Pancreas (tissue), 10 donors: ENCODE measurements around the gene FARS2. TPM values are rescaled to one million over a fixed set of nuclear protein-coding genes. Genes with fewer than 3 reads are reported as not detected.

Experiments used
- ATAC-seq, 4 donors: fragments of 200-7000 bp; cut with Tn5 transposase; one replicate each; pipeline versions ENCODE4 v1.8.0 to v1.9.1; 2020; ENCODE audit warnings: mild to moderate bottlenecking in 4 of 4, moderate library complexity in 4 of 4
- DNase-seq, 6 donors: peaks; one replicate each; pipeline ENCODE4 v3.0.0-alpha.2; 2020
- FAIRE-seq: peaks from 2 replicates; lab custom pipeline; 2012; peaks lifted over from hg19 to GRCh38; lab: Jason Lieb, UNC
- H3K27ac ChIP-seq, 4 donors: fragments of 200-600 bp; sonication (generic); 1 replicate in 3 of 4; 2 replicates in 1 of 4; pipeline versions ENCODE4 v1.5.0 to v1.8.0; 2020
- H3K27me3 ChIP-seq, 4 donors: fragments of 200-600 bp; one replicate each; pipeline ENCODE4 v1.8.0; 2021
- H3K36me3 ChIP-seq, 3 donors: fragments of 200-600 bp; sonication (generic) in 1 of 3; one replicate each; pipeline versions ENCODE4 v1.5.0 to v1.8.0; 2020 to 2021
- H3K4me1 ChIP-seq, 3 donors: fragments of 200-600 bp; one replicate each; pipeline ENCODE4 v1.8.0; 2021
- H3K4me3 ChIP-seq, 4 donors: fragments of 200-600 bp; sonication (generic) in 2 of 4; one replicate each; pipeline versions ENCODE4 v1.5.0 to v1.8.0; 2020 to 2021
- H3K9me3 ChIP-seq, 4 donors: fragments of 200-600 bp; one replicate each; pipeline ENCODE4 v1.8.0; 2021
- CTCF ChIP-seq, 4 donors: fragments of 200-600 bp; sonication (generic) in 3 of 4; IDR thresholded peaks; one replicate each; pipeline versions ENCODE4 v1.5.0 to v1.8.0; 2021; ENCODE audit warnings: antibody characterized with exemption in 4 of 4
- WGBS, 2 donors: extraction: QIAGEN DNeasy Blood & Tissue Kit; methylation state at CpG; one replicate each; pipeline ENCODE4 v1.1.7; 2013; 5-methylcytosine and 5-hydroxymethylcytosine counted together
- intact Hi-C, 3 donors: fragments of 100-400 bp; cut with DNase I; formaldehyde crosslinking; loops; one replicate each; pipeline versions ENCODE4 v1.11.1 to v1.14.2; 2022
- polyA plus RNA-seq, 2 donors: library from polyadenylated mRNA; stranded (reverse); fragments of 200-250 nt; gene quantifications; one replicate each; pipeline ENCODE4 v1.2.3, GENCODE V29; 2013
- total RNA-seq, 6 donors: library from RNA; stranded (reverse); fragmentation: NEBNext Ultra II Directional in 4 of 6; extraction: Animal tissue kit (Norgen Biotek cat#: 25700) in 4 of 6; gene quantifications; one replicate each; pipeline versions ENCODE4 v1.2.1 to v1.2.4, GENCODE V29; 2021 to 2023
- donor health status: healthy with polysubstance abuse.
- donor health status: DM: no; HTN: no; CAD: no; lungs with moderate emphysema.
- donor health status: DM: no; HTN: no; CAD: no.
- donor health status: control.
- donor health status: control.
- donor health status: Bipolar disorder and iron deficiency.
- donor health status: DM: yes; HTN: yes; CAD: no.
- donor health status: DM: no; HTN: no; CAD: no.
- donor health status: DM: no; HTN: no; CAD: no.
- donor health status: DM: yes; HTN: yes; CAD: no.

Gene FARS2
- total and polyA plus RNA-seq, 8 donors = 4.1 to 10.3 (median 7.5) TPM

GRCh38 chr6:5524110-5524509 is 262.8 kb downstream of the FARS2 start:
- ATAC-seq (no peak), DNase-seq (no peak), FAIRE-seq (no peak)
- no peaks in the 10 kb centered on the region for H3K27me3 ChIP-seq
- H3K27ac ChIP-seq = no peak overlapping the region
- H3K4me1 ChIP-seq = no peaks in the 10 kb centered on the region
- no peaks in the 10 kb centered on the region for H3K36me3 ChIP-seq
- TF ChIP-seq CTCF (IDR thresholded peaks at IDR 0.05) = no peak
- no peaks in the 10 kb centered on the region for H3K9me3 ChIP-seq
- intact Hi-C loops = no loop called here
- H3K4me3 ChIP-seq = no peak overlapping the region
- 93 to 97% methylated on average over 2 of the region's 2 CpGs for WGBS, 2 donors

- no peak overlapping the region for H3K27ac ChIP-seq
- DNase-seq (no peak), FAIRE-seq (no peak), ATAC-seq (peak in 1 of 4 donors; percentile 45)
- H3K4me1 ChIP-seq = no peaks in the 10 kb centered on the region
- intact Hi-C loops = no loop called here
- H3K36me3 ChIP-seq = no peaks in the 10 kb centered on the region
- 84 to 94% methylated on average over 4 of the region's 4 CpGs for WGBS, 2 donors
- no peaks in the 10 kb centered on the region for H3K27me3 ChIP-seq
- H3K4me3 ChIP-seq = no peak overlapping the region
- TF ChIP-seq CTCF (IDR thresholded peaks at IDR 0.05) = no peak
- no peaks in the 10 kb centered on the region for H3K9me3 ChIP-seq
Measured at GRCh38 chr6:5525209-5525608, 263.9 kb downstream of the FARS2 start.

GRCh38 chr6:5529015-5529414 is 267.7 kb downstream of the FARS2 start:
- FAIRE-seq (no peak), DNase-seq (no peak), ATAC-seq (no peak)
- Histone ChIP-seq H3K4me3 (no peak overlapping the region), H3K27me3 (no peaks in the 10 kb centered on the region), H3K4me1 (no peaks in the 10 kb centered on the region), H3K27ac (no peak overlapping the region), H3K36me3 (no peaks in the 10 kb centered on the region), H3K9me3 (no peaks in the 10 kb centered on the region)
- intact Hi-C loops = no loop called here
- no peak for TF ChIP-seq CTCF (IDR thresholded peaks at IDR 0.05)
- WGBS, 2 donors = 96 to 97% methylated on average over 6 of the region's 6 CpGs

GRCh38 chr6:5529733-5530132 is 268.4 kb downstream of the FARS2 start:
- TF ChIP-seq CTCF (IDR thresholded peaks at IDR 0.05) = no peak
- FAIRE-seq (no peak), ATAC-seq (no peak), DNase-seq (no peak)
- 95 to 98% methylated on average over 1 of the region's 1 CpG for WGBS, 2 donors
- H3K27ac ChIP-seq = no peak overlapping the region
- no peaks in the 10 kb centered on the region for H3K9me3 ChIP-seq
- no peaks in the 10 kb centered on the region for H3K36me3 ChIP-seq
- H3K4me3 ChIP-seq = no peak overlapping the region
- H3K27me3 ChIP-seq = no peaks in the 10 kb centered on the region
- intact Hi-C loops = no loop called here
- H3K4me1 ChIP-seq = no peaks in the 10 kb centered on the region

GRCh38 chr6:5531161-5531560 is 269.8 kb downstream of the FARS2 start:
- H3K4me1 ChIP-seq = no peaks in the 10 kb centered on the region
- no peaks in the 10 kb centered on the region for H3K9me3 ChIP-seq
- intact Hi-C loops = no loop called here
- H3K4me3 ChIP-seq = no peak overlapping the region
- no peak for FAIRE-seq
- ATAC-seq = no peak
- no peak for TF ChIP-seq CTCF (IDR thresholded peaks at IDR 0.05)
- WGBS, 2 donors = 87 to 94% methylated on average over 4 of the region's 4 CpGs
- H3K27ac ChIP-seq = no peak overlapping the region
- no peaks in the 10 kb centered on the region for H3K27me3 ChIP-seq
- no peaks in the 10 kb centered on the region for H3K36me3 ChIP-seq
- no peak for DNase-seq
